Measurements from ENCODE around the gene ASTN2. TPM values are rescaled to one million over a fixed set of nuclear protein-coding genes. Genes with fewer than 3 reads are reported as not detected.
"Not testable (repeated sequence)": the region's sequence is repeated elsewhere in the genome, so short reads cannot be mapped to it uniquely, and the experiment has no call there.

Gene ASTN2
- total and polyA plus RNA-seq, 3 donors from 2014 or later = 55.7 to 157 (median 117) TPM

DNA sequence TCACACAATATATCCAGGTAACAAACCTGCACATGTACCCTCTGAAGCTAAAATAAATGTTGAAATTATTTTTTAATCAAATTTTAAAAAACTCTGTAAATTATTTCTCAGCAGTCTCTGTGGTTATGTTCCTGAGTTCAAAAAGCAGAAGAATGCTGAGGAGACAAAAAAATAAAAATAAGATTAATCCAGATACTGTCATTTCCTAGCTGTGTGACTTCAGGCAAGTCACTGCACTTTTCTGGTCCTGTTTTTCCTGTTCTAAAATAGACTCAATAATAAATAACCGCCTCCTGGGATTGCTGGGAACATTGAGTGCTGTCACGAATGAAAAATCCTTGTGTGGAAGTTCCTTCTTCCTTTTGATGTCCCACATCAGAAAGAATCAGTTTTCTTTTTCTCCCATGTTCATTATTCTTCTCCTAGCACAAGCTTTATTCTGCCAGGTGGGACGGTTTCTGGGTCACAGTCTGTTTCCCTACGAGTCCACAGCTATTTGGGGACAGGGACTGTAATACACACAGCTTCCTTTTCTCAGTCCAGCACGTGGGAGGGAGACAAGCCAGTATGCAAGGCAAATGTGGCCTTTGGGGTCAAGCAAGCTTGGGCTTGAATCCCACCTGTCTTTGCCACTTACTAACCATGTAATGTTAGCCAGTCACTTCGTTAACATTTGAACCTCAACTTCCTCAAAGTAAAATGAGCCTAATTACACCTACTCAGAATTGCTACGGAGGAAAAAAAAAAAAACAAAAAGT lies 570.8 kb downstream of the ASTN2 start:
- Histone ChIP-seq H3K36me3 (ENCODE audit: low read depth, missing control alignments) (no peaks in the 10 kb centered on the region), H3K4me3 (no peak overlapping the region), H3K4me1 (no peaks in the 10 kb centered on the region), H3K27ac (no peak overlapping the region), H3K9me3 (no peaks in the 10 kb centered on the region), H3K27me3 (no peaks in the 10 kb centered on the region)
- no peak for TF ChIP-seq CTCF (IDR thresholded peaks at IDR 0.05)
- no peak for TF ChIP-seq POLR2A (IDR thresholded peaks at IDR 0.05)
- DNase-seq = no peak
- intact Hi-C loops (cut with DNase I; ENCODE audit: low total_unique reads) = no loop called here
- 55 to 57% methylated on average over 7 of the region's 7 CpGs for WGBS, 2 donors

- intact Hi-C loops (cut with DNase I; ENCODE audit: low total_unique reads) = no loop called here
- no peaks in the 10 kb centered on the region for H3K9me3 ChIP-seq
- DNase-seq = no peak
- no peak overlapping the region for H3K27ac ChIP-seq
- H3K27me3 ChIP-seq = no peaks in the 10 kb centered on the region
- H3K36me3 ChIP-seq (ENCODE audit: low read depth, missing control alignments) = no peaks in the 10 kb centered on the region
- H3K4me3 ChIP-seq = no peak overlapping the region
- WGBS, 2 donors = 80 to 89% methylated on average over 6 of the region's 6 CpGs
- no peaks in the 10 kb centered on the region for H3K4me1 ChIP-seq
- TF ChIP-seq CTCF (IDR thresholded peaks at IDR 0.05) (no peak), POLR2A (IDR thresholded peaks at IDR 0.05) (no peak)
Observed at GRCh38 chr9:116842658-116843057, 572.2 kb downstream of the ASTN2 start.

DNA sequence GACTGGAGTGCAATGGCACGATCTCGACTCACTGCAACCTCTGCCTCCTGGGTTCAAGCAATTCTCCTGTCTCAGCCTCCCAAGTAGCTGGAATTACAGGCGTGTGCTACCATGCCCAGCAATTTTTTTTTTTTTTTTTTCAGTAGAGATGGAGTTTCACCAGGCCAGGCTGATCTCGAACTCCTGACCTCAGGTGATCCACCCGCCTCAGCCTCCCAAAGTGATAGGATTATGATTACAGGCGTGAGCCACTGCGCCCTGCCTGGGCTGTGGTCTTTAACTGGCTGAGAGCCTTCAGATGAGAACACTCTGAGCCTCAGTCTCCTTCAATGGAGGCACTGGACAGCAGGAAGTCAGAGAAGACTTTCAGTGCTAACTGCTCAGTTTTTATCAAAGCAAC lies 576.4 kb downstream of the ASTN2 start:
- H3K27me3 ChIP-seq; H3K4me1 ChIP-seq; H3K27ac ChIP-seq; H3K4me3 ChIP-seq; H3K36me3 ChIP-seq (ENCODE audit: low read depth, missing control alignments); DNase-seq; intact Hi-C loops (cut with DNase I; ENCODE audit: low total_unique reads); H3K9me3 ChIP-seq: not testable (repeated sequence)
- WGBS, 2 donors = 91 to 98% methylated on average over 7 of the region's 7 CpGs

DNA sequence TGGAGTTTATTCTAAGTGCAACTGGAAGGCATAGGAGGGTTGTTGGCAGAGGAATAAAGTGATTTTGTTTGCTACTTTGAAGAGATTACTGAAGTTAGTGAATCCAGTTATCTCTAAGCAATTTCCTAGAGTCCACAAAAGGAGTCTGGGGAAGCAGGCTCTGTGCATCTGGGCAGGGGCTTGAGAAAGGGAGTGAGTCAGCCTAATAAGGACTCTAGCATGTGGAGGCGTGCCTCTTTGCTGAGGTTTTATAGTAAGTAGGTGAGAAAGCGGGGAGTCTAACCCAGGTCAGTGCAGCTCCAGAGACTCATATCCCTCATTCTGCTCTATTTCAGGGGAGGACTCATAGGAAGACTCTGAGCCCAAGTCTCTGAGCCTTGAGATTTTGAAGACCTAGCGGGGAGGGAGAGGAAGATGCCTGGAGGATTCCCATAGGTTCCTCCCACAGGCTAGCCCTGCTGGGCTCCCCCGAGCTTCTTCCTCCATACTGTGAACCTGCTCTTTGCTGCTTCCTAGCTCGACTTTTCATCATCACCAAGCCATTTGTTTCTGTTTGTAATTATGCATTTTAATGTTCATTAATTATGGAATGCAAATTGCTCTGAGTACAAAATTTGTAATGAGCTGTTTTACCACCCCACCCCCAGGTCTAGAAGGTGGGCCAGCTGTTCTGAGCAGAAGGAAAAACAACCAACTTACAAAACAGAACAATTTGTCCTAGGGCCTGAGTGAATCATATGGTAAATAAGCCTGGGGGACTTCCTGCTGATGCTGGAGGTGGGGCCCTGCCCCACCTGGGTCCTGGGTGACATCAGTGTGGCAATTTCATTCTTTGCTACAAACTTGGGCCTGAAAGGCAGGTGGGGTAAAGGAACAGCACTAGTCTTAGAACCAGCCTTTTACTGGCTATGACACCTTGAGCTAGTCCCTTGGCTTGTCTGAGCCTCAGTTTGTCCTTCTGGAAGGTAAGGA lies 577.6 kb downstream of the ASTN2 start:
- no peaks in the 10 kb centered on the region for H3K9me3 ChIP-seq
- DNase-seq = no peak
- no peak overlapping the region for H3K27ac ChIP-seq
- no peaks in the 10 kb centered on the region for H3K36me3 ChIP-seq (ENCODE audit: low read depth, missing control alignments)
- no peak for TF ChIP-seq CTCF (IDR thresholded peaks at IDR 0.05)
- no peak for TF ChIP-seq POLR2A (IDR thresholded peaks at IDR 0.05)
- H3K4me1 ChIP-seq = no peaks in the 10 kb centered on the region
- no peaks in the 10 kb centered on the region for H3K27me3 ChIP-seq
- 54 to 56% methylated on average over 5 of the region's 5 CpGs for WGBS, 2 donors
- intact Hi-C loops (cut with DNase I; ENCODE audit: low total_unique reads) = no loop called here
- H3K4me3 ChIP-seq = no peak overlapping the region

DNA sequence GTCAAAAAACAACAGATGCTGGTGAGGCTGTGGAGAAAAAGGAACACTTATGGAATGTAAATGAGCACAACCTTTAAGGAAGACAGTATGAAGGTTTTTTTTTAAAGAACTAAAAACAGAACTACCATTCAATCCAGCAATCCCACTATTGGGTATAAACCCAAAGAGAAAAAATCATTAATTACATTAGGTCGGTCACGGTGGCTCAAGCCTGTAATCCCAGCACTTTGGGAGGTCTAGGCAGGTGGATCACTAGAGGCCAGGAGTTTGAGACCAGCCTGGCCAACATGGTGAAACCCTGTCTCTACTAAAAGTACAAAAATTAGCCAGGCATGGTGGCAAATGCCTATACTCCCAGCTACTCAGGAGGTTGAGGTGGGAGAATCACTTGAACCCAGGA lies 584.5 kb downstream of the ASTN2 start:
- H3K27ac ChIP-seq; H3K4me1 ChIP-seq; H3K27me3 ChIP-seq; intact Hi-C loops (cut with DNase I; ENCODE audit: low total_unique reads); H3K9me3 ChIP-seq; DNase-seq; H3K4me3 ChIP-seq; H3K36me3 ChIP-seq (ENCODE audit: low read depth, missing control alignments): not testable (repeated sequence)
- 90 to 94% methylated on average over 2 of the region's 2 CpGs for WGBS, 2 donors

All from testis (tissue), 3 donors.